HuH-7 (cell line): Measurements from ENCODE around the gene OR2V1.
"Not testable (repeated sequence)": the region's sequence is repeated elsewhere in the genome, so short reads cannot be mapped to it uniquely, and the experiment has no call there.

Experiments
- DNase-seq: peaks from one replicate; pipeline ENCODE4 v3.0.0; 2011; ENCODE audit warnings: low spot score

OR2V1 gene

GRCh38 chr5:181160152-181160754, 29.3 kb upstream of the OR2V1 start:
- DNase-seq, result no peak

DNA sequence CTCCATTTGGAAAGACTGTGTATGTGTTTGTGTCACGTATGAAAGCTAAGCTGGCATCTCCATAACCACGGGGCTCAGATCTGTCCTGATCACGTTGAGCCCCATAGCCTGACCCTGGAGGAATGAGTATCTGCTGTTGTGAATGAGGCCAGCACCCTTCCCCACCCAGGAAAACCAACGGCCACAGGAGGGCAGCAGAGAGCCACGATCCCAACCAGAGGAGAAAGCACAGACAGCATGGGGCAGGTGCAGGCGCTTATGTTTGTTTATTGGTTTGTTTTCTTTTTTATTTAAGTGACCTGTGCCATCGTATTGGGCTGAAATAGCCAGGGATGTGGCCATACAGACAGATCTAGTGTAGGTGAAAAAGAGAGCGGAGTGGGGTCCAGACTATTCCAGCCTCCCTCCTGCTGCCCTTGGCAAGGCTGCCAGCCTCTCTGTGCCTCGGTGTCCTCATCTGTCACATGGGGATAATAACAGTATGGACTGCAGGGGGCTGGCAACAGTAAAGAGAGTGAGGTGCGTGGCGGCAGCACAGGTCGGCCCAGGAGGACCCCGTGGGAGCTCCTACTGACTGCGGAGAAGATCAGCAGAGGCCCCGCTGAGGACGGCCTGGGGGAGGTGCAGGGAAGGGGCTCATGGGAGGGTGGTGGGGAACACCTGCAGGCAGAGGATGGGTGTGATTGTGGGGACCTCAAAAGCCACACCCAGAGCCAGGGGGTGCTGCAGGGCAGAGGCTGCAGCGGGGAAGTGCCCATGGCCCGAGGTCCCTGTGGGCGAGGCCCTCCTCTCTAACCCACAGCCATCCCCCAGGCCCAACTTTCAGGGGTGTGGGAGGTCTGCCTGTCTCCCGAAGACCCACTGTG, 28.6 kb upstream of the OR2V1 start:
- DNase-seq, result peak; percentile 95

DNA sequence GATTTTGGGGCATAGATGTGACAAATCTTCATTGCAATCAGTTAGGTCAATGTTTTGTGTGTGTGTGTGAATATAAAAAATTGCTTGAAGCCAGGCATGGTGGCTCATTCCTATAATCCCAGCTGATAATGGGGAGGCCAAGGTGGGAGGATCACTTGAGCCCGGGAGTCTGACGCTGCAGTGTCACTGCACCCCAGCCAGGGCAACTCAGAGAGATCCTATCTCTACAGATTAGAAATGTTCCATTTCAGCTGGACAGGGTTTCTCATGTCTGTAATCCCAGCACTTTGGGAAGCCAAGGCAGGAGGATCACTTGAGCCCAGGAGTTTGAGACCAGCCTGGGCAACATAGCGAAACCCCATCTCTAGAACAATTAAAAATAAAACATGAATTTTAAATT, 27.9 kb upstream of the OR2V1 start:
- DNase-seq, result no peak

GRCh38 chr5:181156758-181157157, 25.8 kb upstream of the OR2V1 start:
- no peak for DNase-seq

DNA sequence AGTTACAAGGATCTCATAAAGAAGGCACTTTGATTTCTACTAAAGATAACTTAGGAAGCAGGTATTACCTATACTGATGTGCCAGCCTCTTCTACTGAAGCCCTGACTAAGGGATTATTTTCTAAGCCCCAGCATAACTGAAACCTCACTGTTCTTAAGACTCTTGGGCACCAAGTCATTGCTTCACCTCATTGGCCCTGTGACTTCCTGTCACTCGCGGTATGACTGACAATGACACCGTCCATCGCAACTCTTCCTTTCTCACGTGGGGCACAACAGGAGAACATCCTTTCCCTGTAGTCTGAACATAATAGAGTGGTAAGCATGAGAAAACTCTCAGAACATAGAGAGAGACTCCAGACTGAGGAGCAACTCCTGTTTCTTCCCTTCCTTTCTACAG, 22.8 kb upstream of the OR2V1 start:
- no peak for DNase-seq

DNA sequence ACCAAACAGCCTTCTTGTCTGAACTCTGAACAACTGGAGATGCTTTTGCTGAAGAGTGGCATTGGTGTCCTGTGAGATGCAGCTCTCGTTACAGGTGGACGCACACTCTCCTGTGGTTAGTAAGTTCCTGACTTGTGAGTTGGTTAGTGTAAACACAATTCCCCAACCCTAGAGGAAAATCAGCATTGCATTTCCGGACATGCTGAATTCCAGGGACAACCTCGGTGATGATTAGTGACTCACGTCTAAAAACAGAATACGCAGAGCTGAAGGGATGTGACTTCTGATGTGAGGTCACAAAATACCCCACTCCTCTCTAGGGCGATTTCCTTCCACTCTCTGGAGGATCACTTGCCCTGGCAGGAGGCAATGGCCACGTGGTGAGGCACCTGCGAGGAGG, 21.4 kb upstream of the OR2V1 start:
- DNase-seq, result no peak

- no peak for DNase-seq
These were observed 20.2 kb upstream of the OR2V1 start for GRCh38 chr5:181151146-181151545.

GRCh38 chr5:181149806-181150733, 19.1 kb upstream of the OR2V1 start:
- no peak for DNase-seq

DNA sequence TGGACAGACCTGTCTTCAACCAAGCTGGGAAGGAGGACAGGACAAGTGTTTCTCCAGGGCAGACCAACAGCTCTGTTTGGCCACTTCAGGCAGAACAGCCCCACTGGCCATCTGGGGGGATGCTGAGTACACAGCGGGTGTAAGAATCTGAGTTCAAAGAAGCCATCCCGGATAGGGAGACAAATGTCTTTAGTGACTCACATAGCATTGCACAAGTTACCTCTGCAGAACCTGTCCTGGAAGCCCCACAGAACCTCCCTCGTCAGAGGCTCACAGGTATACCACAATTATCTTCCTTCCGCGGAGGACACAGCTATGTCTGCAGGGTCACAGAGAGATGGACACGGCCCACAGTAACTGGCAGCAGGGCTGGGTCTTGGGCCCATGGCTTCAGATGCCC, 18.4 kb upstream of the OR2V1 start:
- DNase-seq, result no peak

DNA sequence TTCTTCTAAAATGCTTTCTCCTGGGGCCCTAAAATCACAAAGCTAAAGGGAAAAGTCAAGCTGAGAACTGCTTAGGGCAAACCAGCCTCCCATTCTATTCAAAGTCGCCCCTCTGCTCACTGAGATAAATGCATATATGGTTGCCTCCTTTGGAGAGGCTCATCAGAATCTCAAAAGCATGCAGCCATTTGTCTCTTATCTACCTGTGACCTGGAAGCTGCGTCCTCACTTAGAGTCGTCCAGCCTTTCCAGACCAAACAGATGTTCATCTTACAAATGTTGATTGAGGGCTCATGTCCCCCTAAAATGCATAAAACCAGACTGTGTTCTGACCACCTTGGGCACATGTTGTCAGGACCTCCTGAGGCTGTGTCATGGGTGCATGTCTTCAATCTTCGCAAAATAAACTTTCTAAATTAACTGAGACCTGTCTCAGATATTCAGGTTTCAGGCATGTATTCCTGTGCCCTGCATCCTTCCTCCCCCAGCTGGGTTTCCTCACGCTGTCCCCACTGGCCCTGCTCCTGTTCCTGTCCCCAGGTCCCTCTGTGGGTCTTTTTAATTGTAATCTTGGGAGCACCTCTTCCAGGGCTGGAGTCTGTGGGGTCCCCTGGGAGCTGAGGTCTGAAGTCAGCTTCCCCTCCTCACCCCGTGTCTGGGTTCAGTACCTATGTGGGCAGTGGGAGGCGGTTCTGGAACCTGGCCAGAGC, 16.1 kb upstream of the OR2V1 start, which contains the start of gene OR2V2:
Gene OR2V2 (plus strand): TSS at position 660 of the 710 bp plus-strand sequence. CDS start 7,357 bp downstream, outside the sequence.
- DNase-seq, result not testable (repeated sequence)

GRCh38 chr5:181145133-181145532, 14.2 kb upstream of the OR2V1 start:
- DNase-seq, result no peak

- no peak for DNase-seq
These were observed 11.1 kb upstream of the OR2V1 start for GRCh38 chr5:181142054-181142453.

DNA sequence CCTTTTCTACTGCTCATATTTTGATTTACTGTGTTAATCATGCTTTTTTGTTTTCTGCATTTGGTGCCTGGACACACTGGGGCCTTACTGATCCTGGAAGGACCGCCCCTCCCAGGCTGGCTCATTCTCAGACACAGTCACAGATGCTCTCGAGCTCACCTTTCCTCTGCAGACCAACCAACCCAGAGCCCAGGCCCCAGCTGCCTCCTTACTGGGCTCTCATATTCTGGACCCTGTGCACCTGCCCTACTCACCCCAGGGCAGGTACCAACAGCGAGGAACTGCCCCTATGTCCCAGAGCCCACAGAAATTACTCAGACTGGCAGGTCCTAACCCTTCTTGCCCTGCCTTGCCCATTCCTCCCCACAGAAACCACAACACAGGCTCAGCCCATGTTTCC, 9.8 kb upstream of the OR2V1 start:
- no peak for DNase-seq

DNA sequence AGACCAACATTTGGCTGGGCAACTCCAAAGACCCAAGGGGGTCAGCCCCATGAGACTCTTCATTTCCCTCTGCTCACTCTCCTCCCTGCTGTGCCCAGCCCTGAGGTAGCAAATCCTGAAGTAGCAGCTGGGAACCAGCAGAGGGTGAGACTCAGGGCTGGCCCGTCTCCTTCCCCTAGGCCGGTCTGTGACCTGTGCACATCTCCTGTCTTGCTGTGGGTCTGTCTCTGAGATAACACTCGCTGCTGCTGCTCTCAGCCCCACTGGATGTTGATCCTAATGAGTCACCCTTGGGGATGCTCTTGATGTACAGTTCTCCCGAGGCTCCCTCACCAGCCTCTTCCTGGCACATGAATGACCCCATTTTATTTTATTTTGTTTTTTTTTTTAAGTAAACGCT, 7.3 kb upstream of the OR2V1 start:
- no peak for DNase-seq

- DNase-seq, result no peak
These were observed 5.5 kb upstream of the OR2V1 start for GRCh38 chr5:181136361-181136955.

DNA sequence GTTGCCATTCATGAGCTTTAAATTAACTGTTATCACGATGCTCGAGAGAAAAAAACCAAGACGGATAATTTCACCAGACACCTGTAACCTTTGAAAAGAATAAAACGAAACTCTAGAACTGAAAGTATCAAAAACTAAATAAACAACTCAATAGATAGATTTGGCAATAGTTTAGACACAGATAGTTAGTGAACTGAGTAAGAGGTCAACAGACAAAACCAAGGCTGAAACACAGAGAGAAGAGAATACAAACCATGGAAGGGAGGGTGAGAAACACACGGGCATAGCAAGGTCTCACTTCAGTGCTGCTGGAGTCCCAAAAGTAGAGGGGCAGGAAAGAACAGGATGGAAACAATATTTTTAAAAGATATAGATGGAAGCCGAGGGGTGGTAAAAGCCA, 3.3 kb upstream of the OR2V1 start:
- no peak for DNase-seq

DNA sequence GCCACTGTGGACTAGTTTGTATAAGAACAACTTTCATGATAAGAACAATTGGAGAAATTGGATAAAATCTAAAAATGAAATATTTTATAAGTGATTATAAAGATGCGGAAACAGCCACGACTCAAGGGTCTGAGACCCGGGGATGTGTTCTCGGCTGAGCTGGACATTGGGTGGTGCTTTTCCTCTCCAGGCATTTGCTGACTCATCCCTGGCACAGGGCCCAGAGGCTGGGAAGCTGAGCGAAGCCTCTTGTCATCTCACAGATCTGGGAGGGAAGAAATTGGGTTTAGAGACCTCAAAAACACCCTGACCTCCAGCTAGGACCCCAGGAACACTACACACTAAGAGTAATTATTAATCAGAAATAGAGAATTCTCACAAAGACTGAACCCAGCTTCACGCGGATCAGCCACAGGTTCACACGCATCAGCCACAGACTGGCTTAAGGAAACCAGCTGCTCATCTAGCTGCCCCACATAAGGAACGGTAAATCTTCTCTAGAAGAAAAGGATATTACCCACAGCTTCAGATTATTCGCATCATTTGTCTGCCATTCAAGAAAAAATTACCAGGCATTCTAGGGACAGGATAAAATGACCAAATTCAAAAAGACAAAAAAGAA, 2.8 kb upstream of the OR2V1 start:
- DNase-seq, result no peak

DNA sequence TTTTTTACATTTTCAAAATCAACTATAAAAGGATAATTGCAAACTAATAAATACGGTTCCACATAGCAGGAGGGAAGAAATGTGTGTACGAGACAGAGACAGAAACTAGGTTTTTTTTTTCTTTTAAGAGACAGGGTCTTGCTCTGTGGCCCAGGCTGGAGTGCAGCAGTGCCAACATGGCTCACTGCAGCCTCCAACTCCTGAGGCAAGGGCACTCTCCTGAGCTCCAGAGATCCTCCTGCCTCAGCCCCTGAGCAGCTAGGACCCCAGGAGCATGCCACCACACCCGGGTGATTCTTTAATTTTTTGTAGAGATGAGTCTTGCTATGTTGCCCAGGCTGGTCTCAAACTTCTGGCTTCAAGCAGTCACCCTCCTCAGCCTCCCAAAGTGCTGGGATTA, 2.1 kb upstream of the OR2V1 start:
- DNase-seq, result no peak

- no peak for DNase-seq
These were observed 545 bp upstream of the OR2V1 start for GRCh38 chr5:181131514-181131913.

GRCh38 chr5:181130081-181130480, 888 bp downstream of the OR2V1 start:
- DNase-seq, result not testable (repeated sequence)

DNA sequence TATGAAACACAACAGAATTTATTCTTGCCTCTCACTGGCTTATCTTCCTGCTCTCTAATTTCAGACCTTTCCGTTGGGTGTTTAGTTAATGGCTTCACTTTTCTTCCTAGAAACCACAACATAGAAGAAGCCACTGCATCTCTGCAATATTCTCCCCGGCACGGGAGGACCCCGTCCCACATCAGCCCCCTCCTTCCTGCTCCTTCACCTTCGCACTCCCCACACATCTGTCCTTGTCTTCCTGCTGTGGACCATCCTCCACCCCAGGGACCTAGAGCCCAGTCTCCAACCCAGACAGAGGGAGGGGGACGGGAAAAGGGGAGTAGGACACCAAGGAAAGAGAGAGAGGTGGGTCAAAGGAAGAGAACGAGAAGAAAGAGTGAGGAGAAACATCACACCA, 1.4 kb downstream of the OR2V1 start:
- no peak for DNase-seq
